Measurements from ENCODE around the gene OR5M10. TPM values are rescaled to one million over a fixed set of nuclear protein-coding genes. Genes with fewer than 3 reads are reported as not detected.
"Not testable (repeated sequence)": the region's sequence is repeated elsewhere in the genome, so short reads cannot be mapped to it uniquely, and the experiment has no call there.

The OR5M10 gene
- total RNA-seq, 4 donors from 2014 or later: not detected

DNA sequence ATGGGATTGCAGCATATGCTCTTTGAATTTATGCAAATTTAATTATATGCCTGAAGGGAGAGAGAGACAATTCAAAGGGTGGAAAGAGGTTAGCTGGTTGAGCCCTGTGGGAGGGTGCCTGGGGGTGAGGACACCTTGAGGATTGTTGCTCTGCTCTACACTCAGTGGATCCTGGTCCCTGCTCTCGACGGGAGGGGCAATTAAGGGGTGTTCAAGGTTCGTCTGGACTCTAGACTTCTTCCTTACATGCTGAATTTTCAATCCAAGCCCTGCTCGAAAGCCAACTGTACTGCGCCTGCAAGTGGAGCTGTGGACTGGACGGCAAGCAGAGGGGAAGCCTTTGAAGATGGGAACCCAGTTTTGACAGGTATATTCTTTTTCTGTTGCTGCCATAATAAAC is 18.9 kb downstream of the OR5M10 start:
- Histone ChIP-seq H3K27me3 (no peaks in the 10 kb centered on the region), H3K4me3 (replicated peaks in 1 of 3) (no peak overlapping the region), H3K9me3 (no peaks in the 10 kb centered on the region), H3K4me1 (no peaks in the 10 kb centered on the region), H3K27ac (no peak overlapping the region), H3K36me3 (no peaks in the 10 kb centered on the region)
- intact Hi-C loops (cut with DNase I): no loop called here
- TF ChIP-seq POLR2A (IDR thresholded peaks at IDR 0.05): no peak
- TF ChIP-seq, protein P1, sequence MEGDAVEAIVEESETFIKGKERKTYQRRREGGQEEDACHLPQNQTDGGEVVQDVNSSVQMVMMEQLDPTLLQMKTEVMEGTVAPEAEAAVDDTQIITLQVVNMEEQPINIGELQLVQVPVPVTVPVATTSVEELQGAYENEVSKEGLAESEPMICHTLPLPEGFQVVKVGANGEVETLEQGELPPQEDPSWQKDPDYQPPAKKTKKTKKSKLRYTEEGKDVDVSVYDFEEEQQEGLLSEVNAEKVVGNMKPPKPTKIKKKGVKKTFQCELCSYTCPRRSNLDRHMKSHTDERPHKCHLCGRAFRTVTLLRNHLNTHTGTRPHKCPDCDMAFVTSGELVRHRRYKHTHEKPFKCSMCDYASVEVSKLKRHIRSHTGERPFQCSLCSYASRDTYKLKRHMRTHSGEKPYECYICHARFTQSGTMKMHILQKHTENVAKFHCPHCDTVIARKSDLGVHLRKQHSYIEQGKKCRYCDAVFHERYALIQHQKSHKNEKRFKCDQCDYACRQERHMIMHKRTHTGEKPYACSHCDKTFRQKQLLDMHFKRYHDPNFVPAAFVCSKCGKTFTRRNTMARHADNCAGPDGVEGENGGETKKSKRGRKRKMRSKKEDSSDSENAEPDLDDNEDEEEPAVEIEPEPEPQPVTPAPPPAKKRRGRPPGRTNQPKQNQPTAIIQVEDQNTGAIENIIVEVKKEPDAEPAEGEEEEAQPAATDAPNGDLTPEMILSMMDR (IDR thresholded peaks at IDR 0.05): no peak
- WGBS, 2 donors: 59 to 79% methylated on average over 6 of the region's 6 CpGs
- DNase-seq: no peak

DNA sequence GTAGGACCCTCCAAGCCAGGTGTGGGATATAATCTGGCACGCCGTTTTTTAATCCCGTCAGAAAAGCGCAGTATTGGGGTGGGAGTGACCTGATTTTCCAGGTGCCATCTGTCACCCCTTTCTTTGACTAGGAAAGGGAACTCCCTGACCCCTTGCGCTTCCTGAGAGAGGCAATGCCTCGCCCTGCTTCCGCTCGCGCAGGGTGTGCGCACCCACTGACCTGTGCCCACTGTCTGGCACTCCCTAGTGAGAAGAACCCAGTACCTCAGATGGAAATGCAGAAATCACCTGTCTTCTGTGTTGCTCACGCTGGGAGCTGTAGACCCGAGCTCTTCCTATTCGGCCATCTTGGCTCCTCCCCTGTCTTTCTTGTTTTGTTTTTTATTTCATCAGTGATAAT is 22.8 kb downstream of the OR5M10 start:
- H3K9me3 ChIP-seq; H3K36me3 ChIP-seq; DNase-seq; intact Hi-C loops (cut with DNase I); H3K4me3 ChIP-seq (replicated peaks in 1 of 3); H3K27me3 ChIP-seq; H3K27ac ChIP-seq; H3K4me1 ChIP-seq: not testable (repeated sequence)
- 87 to 96% methylated on average over 12 to 13 of the region's 13 CpGs for WGBS, 2 donors

DNA sequence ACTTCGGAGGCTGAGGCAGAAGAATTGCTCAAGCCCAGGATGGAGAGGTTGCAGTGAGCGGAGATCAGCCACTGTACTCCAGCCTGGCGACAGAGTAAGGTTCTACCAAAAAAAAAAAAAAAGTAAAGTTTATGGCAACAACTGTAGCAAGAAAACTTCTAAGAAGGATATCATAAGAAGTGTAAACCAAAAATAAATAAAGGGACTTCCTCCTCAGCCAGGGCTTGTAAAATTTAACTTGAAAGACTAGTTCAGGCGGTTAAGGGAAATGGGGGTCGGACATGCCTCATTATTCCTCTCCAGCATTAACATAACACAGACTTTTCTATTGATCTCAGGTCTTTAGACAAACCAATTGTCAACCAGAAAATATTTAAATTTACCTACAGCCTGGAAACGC is 32.0 kb downstream of the OR5M10 start:
- no peak overlapping the region for H3K27ac ChIP-seq
- H3K27me3 ChIP-seq: no peaks in the 10 kb centered on the region
- 58 to 66% methylated on average over 6 of the region's 6 CpGs for WGBS, 2 donors
- no peaks in the 10 kb centered on the region for H3K36me3 ChIP-seq
- no peak overlapping the region for H3K4me3 ChIP-seq (replicated peaks in 1 of 3)
- intact Hi-C loops (cut with DNase I): no loop called here
- DNase-seq: no peak
- no peaks in the 10 kb centered on the region for H3K9me3 ChIP-seq
- TF ChIP-seq, protein P1 (IDR thresholded peaks at IDR 0.05): no peak
- TF ChIP-seq POLR2A (IDR thresholded peaks at IDR 0.05): no peak
- H3K4me1 ChIP-seq: no peaks in the 10 kb centered on the region

DNA sequence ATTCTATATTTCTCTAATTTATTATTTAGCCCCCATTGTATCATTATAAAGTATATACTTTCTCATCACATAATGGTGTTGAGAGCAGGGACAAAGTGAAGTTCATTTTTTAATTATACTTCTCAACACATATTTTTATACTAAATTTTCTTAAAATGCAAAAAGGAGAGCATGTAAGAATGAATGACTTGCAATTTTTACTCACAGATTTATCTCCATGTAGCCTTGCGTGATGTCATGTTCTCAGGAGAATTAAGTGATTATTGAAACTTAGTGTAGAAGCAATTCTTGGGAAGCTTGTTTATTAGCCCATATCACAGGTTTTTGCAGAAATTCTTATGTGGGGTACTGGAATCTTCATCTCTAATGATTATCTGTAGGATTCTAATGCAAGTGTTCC is 33.8 kb downstream of the OR5M10 start:
- Histone ChIP-seq H3K36me3 (no peaks in the 10 kb centered on the region), H3K4me1 (no peaks in the 10 kb centered on the region), H3K9me3 (no peaks in the 10 kb centered on the region), H3K4me3 (replicated peaks in 1 of 3) (no peak overlapping the region), H3K27me3 (no peaks in the 10 kb centered on the region), H3K27ac (no peak overlapping the region)
- intact Hi-C loops (cut with DNase I): no loop called here
- 98% methylated on average over 1 of the region's 1 CpG for WGBS, 2 donors
- TF ChIP-seq, protein P1 (IDR thresholded peaks at IDR 0.05): no peak
- no peak for TF ChIP-seq POLR2A (IDR thresholded peaks at IDR 0.05)
- DNase-seq: no peak

DNA sequence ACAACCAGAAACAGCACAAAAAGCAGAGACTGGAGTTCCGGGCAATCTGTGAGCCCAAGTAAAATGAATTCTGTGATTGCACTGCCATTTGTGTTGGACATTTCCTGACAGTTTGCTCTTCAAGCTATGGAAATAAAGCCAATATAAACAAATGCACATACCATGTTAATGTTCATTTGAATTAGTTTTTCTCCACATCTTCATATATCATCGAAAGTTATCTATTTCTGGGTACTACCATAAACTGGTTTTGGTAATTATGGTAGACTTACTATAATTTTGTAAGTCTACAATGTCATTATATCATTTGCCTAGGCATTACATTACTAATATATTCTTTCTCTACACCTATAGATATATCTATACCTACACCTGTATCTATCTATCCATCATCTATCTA is 34.4 kb downstream of the OR5M10 start, which contains the start of gene OR5M11:
Gene OR5M11 (minus strand): TSS at position 101 of the 400 bp plus-strand sequence. CDS start 0 bp downstream, at position 101.
- no peak for TF ChIP-seq POLR2A (IDR thresholded peaks at IDR 0.05)
- TF ChIP-seq, protein P1 (IDR thresholded peaks at IDR 0.05): no peak
- Histone ChIP-seq H3K9me3 (no peaks in the 10 kb centered on the region), H3K4me1 (no peaks in the 10 kb centered on the region), H3K27me3 (no peaks in the 10 kb centered on the region), H3K36me3 (no peaks in the 10 kb centered on the region), H3K4me3 (replicated peaks in 1 of 3) (no peak within 1 kb of the TSS), H3K27ac (no peak within 1 kb of the TSS)
- intact Hi-C loops (cut with DNase I): no loop called here
- WGBS, 2 donors: 82 to 87% methylated on average over 2 of the region's 2 CpGs
- DNase-seq: no peak

Data from thyroid gland (tissue), 4 donors.